HG02610 (cell line): ENCODE data around the gene KPNA1.

Experiments used
- ATAC-seq: cut with Tn5 transposase; IDR thresholded peaks from one replicate; pipeline ENCODE4 v1.9.1; 2021; ENCODE audit warnings: mild to moderate bottlenecking, moderate library complexity; ENCODE audit not compliant: unreplicated experiment

The KPNA1 gene

DNA sequence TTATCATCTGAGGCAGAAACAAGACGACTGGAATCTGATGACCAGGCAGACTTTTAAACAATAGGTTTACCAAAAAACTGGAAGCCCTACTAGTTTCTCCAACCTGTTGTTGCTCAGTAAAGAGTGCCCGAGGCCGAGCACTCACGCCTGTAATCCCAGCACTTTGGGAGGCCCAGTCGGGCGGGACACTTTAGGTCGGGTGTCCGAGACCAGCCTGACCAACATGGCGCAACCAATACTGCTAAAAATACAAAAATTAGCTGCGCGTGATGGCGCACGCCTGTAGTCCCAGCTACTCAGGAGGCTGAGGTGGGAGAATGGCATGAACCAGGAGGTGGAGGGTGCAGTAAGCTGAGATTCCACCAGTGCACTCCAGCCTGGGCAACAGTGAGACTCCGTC lies 97.8 kb downstream of the KPNA1 start:
- ATAC-seq, result no peak

DNA sequence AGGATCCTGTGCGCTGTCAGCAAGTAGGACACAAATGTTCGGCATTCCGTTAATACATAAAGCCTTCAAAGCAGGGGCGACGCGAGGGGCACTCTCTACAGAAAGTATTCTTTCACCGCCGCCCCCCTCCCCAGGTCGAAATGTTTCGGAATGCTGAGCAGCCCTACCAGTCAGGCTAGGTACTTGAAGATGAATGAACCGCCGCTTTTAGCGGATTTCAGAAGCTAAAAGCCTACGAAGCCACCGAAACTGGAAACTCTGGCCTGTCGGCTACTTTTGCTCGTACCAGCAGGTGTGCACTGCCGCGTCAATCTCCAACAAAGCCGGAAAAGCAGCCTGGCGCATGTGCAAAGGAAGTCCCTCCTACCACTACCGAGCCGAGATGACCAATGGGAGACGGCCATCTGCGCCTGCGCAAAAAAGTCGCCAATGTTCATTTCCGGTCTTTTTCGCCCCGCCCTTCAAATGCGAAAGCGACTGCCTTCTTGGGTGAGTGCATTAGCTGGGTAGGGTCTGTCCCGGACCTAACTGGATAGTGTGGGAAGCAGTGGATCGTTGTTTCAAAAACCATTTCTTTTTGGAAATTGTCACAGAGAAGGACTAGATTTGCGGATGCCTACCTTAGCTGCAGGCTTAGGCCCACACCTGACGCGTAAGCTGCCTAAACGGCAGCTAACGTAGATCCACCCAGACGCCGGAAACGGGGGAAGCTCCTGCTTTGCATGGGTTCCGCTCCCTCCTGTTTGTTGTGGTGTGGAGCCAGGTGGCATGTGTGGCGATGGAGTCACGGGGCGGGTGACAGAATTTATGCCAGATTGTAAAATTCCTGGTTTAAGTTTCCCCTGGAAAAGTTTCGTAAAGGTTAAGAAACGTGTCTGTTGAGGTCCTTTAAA lies 98.7 kb downstream of the KPNA1 start, which contains the start of gene WDR5B:
TSS of gene WDR5B (minus strand) at position 301 of the 893 bp plus-strand sequence. CDS start 534 bp downstream, outside the sequence.
- peak; percentile 90 for ATAC-seq

GRCh38 chr3:122415104-122415744 lies 99.5 kb downstream of the KPNA1 start:
- peak; percentile 49 for ATAC-seq

- no peak for ATAC-seq
These were observed 100.3 kb downstream of the KPNA1 start for GRCh38 chr3:122414391-122414790.

GRCh38 chr3:122410639-122411038 lies 104.1 kb downstream of the KPNA1 start:
- ATAC-seq, result no peak

- ATAC-seq, result no peak
These were observed 104.6 kb downstream of the KPNA1 start for GRCh38 chr3:122410111-122410510.

DNA sequence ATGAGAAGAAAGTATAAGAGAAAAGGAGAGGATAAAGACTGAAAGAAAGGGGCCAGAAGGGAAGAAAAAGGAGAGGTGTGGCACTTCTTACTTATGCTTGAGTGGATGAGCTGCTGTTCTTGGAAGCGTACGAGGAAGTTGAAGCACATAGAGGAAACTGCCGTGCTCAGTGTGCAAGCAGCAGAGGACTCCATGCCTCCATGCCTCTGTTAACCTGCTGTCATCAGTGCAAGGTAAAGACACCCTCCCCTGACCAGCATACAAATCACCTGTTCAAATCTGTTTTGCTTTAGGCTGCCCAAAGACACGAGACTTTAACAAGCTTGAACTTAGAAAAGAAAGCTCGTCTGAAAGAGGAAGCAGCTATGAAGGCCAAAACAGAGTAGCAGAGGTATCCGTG lies 105.3 kb downstream of the KPNA1 start:
- ATAC-seq, result no peak

GRCh38 chr3:122407946-122408345 lies 106.8 kb downstream of the KPNA1 start:
- ATAC-seq, result no peak

- peak; percentile 48 for ATAC-seq
These were observed 108.5 kb downstream of the KPNA1 start for GRCh38 chr3:122406198-122406597.

DNA sequence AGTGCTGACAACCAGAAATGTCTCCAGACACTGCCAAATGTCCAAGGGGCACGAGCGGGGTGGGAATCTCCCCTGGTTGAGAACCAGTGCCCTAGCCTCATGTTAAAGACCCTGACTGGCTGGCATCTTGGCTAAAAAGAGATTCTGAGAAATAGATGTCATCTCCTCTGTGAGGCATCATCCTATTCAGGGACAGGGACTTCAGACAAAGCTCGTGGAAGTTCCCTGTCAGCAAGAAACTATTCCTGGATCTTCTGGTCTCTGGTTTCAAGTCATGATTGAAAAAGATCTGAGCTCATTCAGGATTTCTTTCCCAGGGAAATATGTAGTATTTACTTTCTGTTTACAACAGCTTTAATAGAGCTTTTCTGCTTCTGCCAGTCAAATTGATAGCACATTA lies 109.7 kb downstream of the KPNA1 start:
- ATAC-seq, result no peak

GRCh38 chr3:122403489-122403888 lies 111.2 kb downstream of the KPNA1 start:
- no peak for ATAC-seq

DNA sequence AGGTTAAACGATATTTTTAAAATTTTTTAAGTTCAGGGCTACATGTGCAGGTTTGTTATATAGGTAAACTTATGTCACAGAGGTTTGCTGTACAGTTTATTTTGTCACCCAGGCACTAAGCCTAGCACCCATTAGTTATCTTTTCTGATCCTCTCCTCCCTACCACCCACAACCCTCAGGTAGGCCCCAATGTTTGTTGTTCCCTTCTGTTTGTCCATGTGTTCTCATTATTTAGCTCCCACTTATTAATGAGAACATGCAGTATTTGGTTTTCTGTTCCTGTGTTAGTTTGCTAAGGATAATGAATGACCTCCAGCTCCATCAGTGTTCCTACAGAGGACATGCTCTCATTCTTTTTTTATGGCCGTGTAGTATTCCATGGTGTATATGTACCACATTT lies 115.8 kb downstream of the KPNA1 start:
- no peak for ATAC-seq

- no peak for ATAC-seq
These were observed 117.5 kb downstream of the KPNA1 start for GRCh38 chr3:122397201-122397600.

GRCh38 chr3:122396511-122396910 lies 118.2 kb downstream of the KPNA1 start:
- no peak for ATAC-seq

DNA sequence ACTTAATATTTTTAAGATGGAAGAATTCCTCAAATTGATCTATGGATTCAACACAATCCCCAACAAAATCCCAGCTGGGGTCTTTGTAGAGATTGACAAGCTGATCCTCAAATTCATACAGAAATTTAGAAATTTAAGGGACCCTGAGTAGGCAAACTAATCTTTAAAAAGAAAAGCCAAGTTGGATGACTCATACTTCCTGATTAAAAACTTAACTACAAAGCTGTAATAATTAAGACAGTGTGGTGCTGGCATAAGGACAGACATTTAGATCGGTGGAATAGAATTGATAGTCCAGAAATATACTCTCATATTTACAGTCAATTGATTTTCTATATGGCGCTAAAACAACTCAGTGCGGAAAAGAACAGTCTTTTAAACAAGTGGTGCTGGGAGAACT lies 119.2 kb downstream of the KPNA1 start:
- ATAC-seq, result no peak

- ATAC-seq, result no peak
These were observed 120.6 kb downstream of the KPNA1 start for GRCh38 chr3:122394173-122394572.

GRCh38 chr3:122392868-122393844 lies 121.6 kb downstream of the KPNA1 start:
- no peak for ATAC-seq

DNA sequence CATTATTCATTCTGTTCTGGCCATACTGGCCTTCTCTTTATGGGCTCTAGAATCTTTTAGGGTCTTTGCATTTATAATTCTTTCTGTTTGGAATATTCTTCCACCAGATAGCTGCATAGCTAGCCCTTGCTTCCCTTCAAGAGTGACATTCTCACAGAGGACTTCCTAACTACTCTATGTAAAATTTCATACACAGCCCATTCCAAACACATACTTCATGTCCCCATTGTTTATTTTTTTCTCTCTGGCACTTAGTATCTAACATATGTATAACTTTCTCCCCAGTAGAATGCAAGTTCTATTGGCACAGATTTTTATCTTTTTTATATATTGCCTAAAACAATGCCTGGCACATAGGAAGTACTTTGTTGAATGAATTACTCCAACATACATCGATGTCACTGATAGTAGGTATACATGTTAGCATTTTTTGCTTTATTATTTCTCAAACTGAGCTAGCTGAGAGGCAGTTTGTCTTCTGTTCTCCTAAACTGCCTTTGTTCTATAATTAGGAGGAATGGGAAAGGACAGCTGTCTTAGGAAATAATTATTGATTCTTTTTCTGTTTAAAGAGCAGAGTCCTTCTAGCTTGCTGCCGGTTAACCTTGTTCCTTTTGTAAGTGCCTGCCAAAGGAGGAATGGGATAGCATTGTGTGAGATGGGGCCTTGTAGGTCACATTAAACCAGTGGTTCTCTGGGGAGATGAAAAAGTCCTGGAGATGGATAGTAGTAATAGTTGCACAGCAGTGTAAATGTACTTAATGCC lies 122.9 kb downstream of the KPNA1 start:
- no peak for ATAC-seq

GRCh38 chr3:122390665-122391064 lies 124.1 kb downstream of the KPNA1 start:
- ATAC-seq, result no peak

- no peak for ATAC-seq
These were observed 124.8 kb downstream of the KPNA1 start for GRCh38 chr3:122389892-122390291.
